Common myeloid progenitor, CD34-positive (primary cell): Measurements from ENCODE around the gene MIA3.

ENCODE experiments used
- CTCF ChIA-PET: fragments of 350-600 bp; sonication (Branson Sonifier 250); formaldehyde crosslinking; loops from one replicate; lab custom pipeline; 2021; ENCODE audit warnings: antibody characterized with exemption; lab: Charles Lee
- POLR2A ChIA-PET: fragments of 350-600 bp; sonication (Branson Sonifier 250); formaldehyde crosslinking; loops from one replicate; lab custom pipeline; 2021; ENCODE audit warnings: antibody characterized with exemption; lab: Charles Lee
- DNase-seq, 3 donors: peaks; one replicate each; pipeline versions ENCODE4 v3.0.0 to v3.0.0-alpha.2; 2013
- H3K27ac ChIP-seq, 2 experiments: 1 replicate in 1 of 2; 2 replicates in 1 of 2; pipeline ENCODE4 v1.7.0; 2013; ENCODE audit warnings: inconsistent platforms in 2 of 2, low read length in 2 of 2, mild to moderate bottlenecking in 2 of 2, low read depth in 1 of 2, moderate library complexity in 1 of 2; ENCODE audit not compliant: severe bottlenecking in 2 of 2, insufficient read depth in 1 of 2, poor library complexity in 1 of 2
- H3K27me3 ChIP-seq, 5 experiments: replicated peaks in 2 of 5; 1 replicate in 3 of 5; 2 replicates in 2 of 5; pipeline versions ENCODE4 v1.6.1 to v1.7.0; 2013; ENCODE audit warnings: low read length in 4 of 5, mild to moderate bottlenecking in 2 of 5, moderate library complexity in 2 of 5, inconsistent platforms in 1 of 5; ENCODE audit not compliant: insufficient read depth in 5 of 5, control insufficient read depth in 4 of 5
- H3K36me3 ChIP-seq, 4 experiments: 1 replicate in 2 of 4; 2 replicates in 2 of 4; pipeline versions ENCODE4 v1.6.1 to v1.7.0; 2013; ENCODE audit warnings: low read length in 3 of 4, control low read depth in 1 of 4, mild to moderate bottlenecking in 1 of 4; ENCODE audit not compliant: control insufficient read depth in 4 of 4, insufficient read depth in 4 of 4
- H3K4me1 ChIP-seq, 4 experiments: 1 replicate in 3 of 4; 2 replicates in 1 of 4; pipeline versions ENCODE4 v1.6.1 to v1.7.1; 2013; ENCODE audit warnings: low read length in 3 of 4, mild to moderate bottlenecking in 3 of 4, control low read depth in 1 of 4, inconsistent platforms in 1 of 4, moderate library complexity in 1 of 4; ENCODE audit not compliant: control insufficient read depth in 4 of 4, insufficient read depth in 4 of 4; ENCODE audit errors: control extremely low read depth in 1 of 4
- H3K4me3 ChIP-seq, 7 experiments: 1 replicate in 4 of 7; 2 replicates in 3 of 7; pipeline versions ENCODE4 v1.5.1 to v1.7.0; 2013; ENCODE audit warnings: mild to moderate bottlenecking in 7 of 7, low read length in 6 of 7, moderate library complexity in 6 of 7, inconsistent platforms in 2 of 7, low read depth in 2 of 7, control low read depth in 1 of 7; ENCODE audit not compliant: insufficient read depth in 4 of 7, control insufficient read depth in 1 of 7; ENCODE audit errors: extremely low read depth in 1 of 7
- H3K9me3 ChIP-seq, 5 experiments: 1 replicate in 4 of 5; 2 replicates in 1 of 5; pipeline versions ENCODE4 v1.6.1 to v1.7.1; 2013; ENCODE audit warnings: low read length in 4 of 5, mild to moderate bottlenecking in 2 of 5, inconsistent platforms in 1 of 5, low read depth in 1 of 5, moderate library complexity in 1 of 5; ENCODE audit not compliant: control insufficient read depth in 4 of 5, insufficient read depth in 2 of 5; ENCODE audit errors: control extremely low read depth in 1 of 5
- WGBS: methylation state at CpG from one replicate; pipeline ENCODE4 v1.1.5; 2013; ENCODE audit not compliant: insufficient coverage; 5-methylcytosine and 5-hydroxymethylcytosine counted together

The MIA3 gene

GRCh38 chr1:222713091-222713961 is 95.4 kb downstream of the MIA3 start:
- no peaks in the 10 kb centered on the region for H3K27me3 ChIP-seq
- 2% methylated on average over 26 of the region's 39 CpGs for WGBS
- peak overlapping the region; percentile 89 to 99 (median 95) for H3K4me3 ChIP-seq
- DNase-seq: peak; percentile 95 to 98 (median 98)
- H3K27ac ChIP-seq: peak overlapping the region; percentile 99 to 100
- no peaks in the 10 kb centered on the region for H3K9me3 ChIP-seq
- ChIA-PET POLR2A (interaction anchor here (0.6 to 1.4 kb wide), 3 partner anchors 59 to 831 kb away, joined by 3 to 4 read pairs (median 3); no protein-coding TSS in a partner anchor), CTCF (interaction anchor here (0.6 to 1.7 kb wide), 5 partner anchors 17 to 248 kb away, joined by 3 to 4 read pairs (median 3); no protein-coding TSS in a partner anchor)
- peaks cover 6 to 26% (median 14%) of the 10 kb centered on the region in 4 experiments for H3K4me1 ChIP-seq
- H3K36me3 ChIP-seq: peaks cover 3 to 22% (median 19%) of the 10 kb centered on the region in 4 experiments

- DNase-seq: no peak
- Histone ChIP-seq H3K9me3 (no peaks in the 10 kb centered on the region), H3K36me3 (peaks cover 8 to 45% (median 39%) of the 10 kb centered on the region in 4 experiments), H3K4me3 (no peak overlapping the region), H3K27ac (no peak overlapping the region), H3K27me3 (no peaks in the 10 kb centered on the region), H3K4me1 (peaks cover 4 to 8% (median 5%) of the 10 kb centered on the region in 4 experiments)
- no CpG with 5 or more reads among the region's 2 CpGs for WGBS
- ChIA-PET CTCF (no interaction called here), POLR2A (no interaction called here)
Measured at GRCh38 chr1:222716393-222716792, 98.5 kb downstream of the MIA3 start.
